Measurements from ENCODE around the gene KITLG. TPM values are rescaled to one million over a fixed set of nuclear protein-coding genes. Genes with fewer than 3 reads are reported as not detected.

Gene KITLG
- total RNA-seq, 2 donors from 2014 or later: 0.05 TPM; not detected in 1

GRCh38 chr12:88453323-88453722 lies 126.9 kb downstream of the KITLG start:
- Mint-ChIP-seq H3K27ac (no peak overlapping the region), H3K27me3 (peaks cover 3% of the 10 kb centered on the region), H3K4me1 (no peaks in the 10 kb centered on the region), H3K9me3 (no peaks in the 10 kb centered on the region), H3K4me3 (no peak overlapping the region), H3K36me3 (ENCODE audit: low read depth) (no peaks in the 10 kb centered on the region)
- no peak for ATAC-seq (replicated peaks)

GRCh38 chr12:88451205-88451604 lies 129.1 kb downstream of the KITLG start:
- ATAC-seq (replicated peaks): no peak
- Mint-ChIP-seq H3K27ac (no peak overlapping the region), H3K36me3 (ENCODE audit: low read depth) (no peaks in the 10 kb centered on the region), H3K4me3 (no peak overlapping the region), H3K27me3 (peaks cover 3% of the 10 kb centered on the region), H3K4me1 (no peaks in the 10 kb centered on the region), H3K9me3 (no peaks in the 10 kb centered on the region)

DNA sequence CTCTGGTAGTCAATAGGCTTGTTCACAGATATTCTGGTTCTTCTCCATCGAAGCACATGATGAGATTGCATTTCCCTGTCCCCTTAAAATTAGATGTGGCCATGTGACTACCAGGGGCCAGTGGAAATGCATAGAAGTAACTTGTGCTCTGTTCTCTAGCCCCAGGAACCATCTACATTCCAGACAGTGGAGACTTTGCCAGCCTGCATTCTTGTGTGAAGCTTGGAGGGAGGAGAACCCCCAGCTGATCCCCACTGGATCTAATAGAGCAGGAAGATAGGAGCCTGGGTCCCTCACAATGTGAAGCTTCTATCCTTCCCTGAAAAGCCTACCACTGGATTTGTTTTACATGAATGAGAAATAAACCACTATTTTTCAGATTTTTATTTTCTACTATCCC lies 130.1 kb downstream of the KITLG start:
- no peak overlapping the region for H3K4me3 Mint-ChIP-seq
- no peaks in the 10 kb centered on the region for H3K4me1 Mint-ChIP-seq
- H3K36me3 Mint-ChIP-seq (ENCODE audit: low read depth): no peaks in the 10 kb centered on the region
- H3K9me3 Mint-ChIP-seq: no peaks in the 10 kb centered on the region
- ATAC-seq (replicated peaks): no peak
- peaks cover 3% of the 10 kb centered on the region for H3K27me3 Mint-ChIP-seq
- no peak overlapping the region for H3K27ac Mint-ChIP-seq

DNA sequence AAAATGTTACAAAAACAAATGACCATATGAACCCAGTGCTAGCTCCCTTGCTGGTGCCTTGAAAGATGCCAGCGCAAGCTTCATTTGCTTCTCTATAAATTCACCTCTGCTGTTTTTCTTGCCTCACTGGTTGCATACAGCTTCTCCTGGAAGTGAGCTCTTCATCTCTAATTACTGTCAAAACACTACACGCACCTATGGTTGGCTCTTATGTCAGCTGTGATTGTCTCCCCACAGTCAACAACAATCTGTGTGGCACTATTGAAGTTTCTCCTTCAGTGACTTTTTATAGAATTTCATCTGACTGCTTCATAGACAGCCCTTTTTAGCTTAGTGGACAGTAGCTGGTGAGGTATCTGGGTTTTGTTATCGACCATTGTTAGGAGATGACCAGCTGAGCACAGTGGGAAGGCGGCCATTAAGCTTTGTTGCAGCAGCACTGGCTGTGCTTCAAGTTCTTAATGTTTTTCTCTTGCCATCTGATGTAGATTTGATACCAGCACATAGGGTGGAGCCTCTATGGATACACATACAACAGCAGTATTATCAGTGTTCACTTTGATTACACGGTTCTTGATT lies 131.8 kb downstream of the KITLG start:
- no peak for ATAC-seq (replicated peaks)
- no peak overlapping the region for H3K4me3 Mint-ChIP-seq
- H3K4me1 Mint-ChIP-seq: no peaks in the 10 kb centered on the region
- peaks cover 3% of the 10 kb centered on the region for H3K27me3 Mint-ChIP-seq
- no peaks in the 10 kb centered on the region for H3K9me3 Mint-ChIP-seq
- no peak overlapping the region for H3K27ac Mint-ChIP-seq
- no peaks in the 10 kb centered on the region for H3K36me3 Mint-ChIP-seq (ENCODE audit: low read depth)

- H3K4me3 Mint-ChIP-seq: no peak overlapping the region
- no peak overlapping the region for H3K27ac Mint-ChIP-seq
- ATAC-seq (replicated peaks): no peak
- H3K27me3 Mint-ChIP-seq: peaks cover 3% of the 10 kb centered on the region
- no peaks in the 10 kb centered on the region for H3K9me3 Mint-ChIP-seq
- no peaks in the 10 kb centered on the region for H3K4me1 Mint-ChIP-seq
- H3K36me3 Mint-ChIP-seq (ENCODE audit: low read depth): no peaks in the 10 kb centered on the region
Observed at GRCh38 chr12:88445705-88446394, 134.4 kb downstream of the KITLG start.

DNA sequence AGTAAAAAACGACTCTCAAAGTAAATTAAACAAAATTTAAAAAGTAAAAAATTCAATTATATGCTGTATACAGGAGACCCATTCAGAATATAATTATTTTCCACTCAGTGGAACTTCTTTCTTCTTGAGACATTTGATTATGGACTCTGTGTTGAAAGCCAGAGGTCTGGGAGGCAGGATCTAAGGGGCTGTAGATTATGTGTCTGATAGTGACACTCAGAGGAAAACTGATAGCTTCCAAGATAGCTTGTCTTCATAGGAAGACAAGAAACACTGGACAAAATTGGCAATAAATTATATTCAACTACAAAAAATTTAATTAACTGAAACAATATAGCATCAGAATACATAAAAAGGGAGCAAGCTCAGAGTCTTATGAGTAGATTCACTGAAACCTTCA lies 135.8 kb downstream of the KITLG start:
- no peak for ATAC-seq (replicated peaks)

More for the DNA sequence above, 135.8 kb downstream of the KITLG start:
- Mint-ChIP-seq H3K27me3 (peaks cover 3% of the 10 kb centered on the region), H3K27ac (no peak overlapping the region), H3K4me3 (no peak overlapping the region), H3K4me1 (no peaks in the 10 kb centered on the region), H3K9me3 (no peaks in the 10 kb centered on the region), H3K36me3 (ENCODE audit: low read depth) (no peaks in the 10 kb centered on the region)
